ENCODE results near the gene CAMK1D.

DNA sequence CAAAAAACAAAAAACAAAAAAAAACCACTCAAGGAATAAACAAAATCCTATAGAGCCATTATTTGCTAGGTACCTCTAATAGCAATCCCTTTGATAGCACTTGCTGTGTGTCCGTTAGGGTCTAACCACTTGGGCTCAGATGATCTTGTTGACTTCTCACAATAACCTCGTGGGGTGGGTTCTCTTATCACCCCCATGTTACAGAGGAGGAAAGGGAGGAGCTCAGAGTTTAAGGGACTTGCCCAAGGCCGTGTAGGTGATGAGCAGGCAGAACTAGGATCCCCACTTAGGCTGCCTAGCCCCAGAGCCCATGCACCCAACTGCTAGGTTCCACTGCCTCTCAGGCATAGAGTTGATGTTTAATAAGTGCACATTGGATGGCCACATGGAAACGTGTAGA lies 131.1 kb downstream of the CAMK1D start:
- TF ChIP-seq, protein P1, sequence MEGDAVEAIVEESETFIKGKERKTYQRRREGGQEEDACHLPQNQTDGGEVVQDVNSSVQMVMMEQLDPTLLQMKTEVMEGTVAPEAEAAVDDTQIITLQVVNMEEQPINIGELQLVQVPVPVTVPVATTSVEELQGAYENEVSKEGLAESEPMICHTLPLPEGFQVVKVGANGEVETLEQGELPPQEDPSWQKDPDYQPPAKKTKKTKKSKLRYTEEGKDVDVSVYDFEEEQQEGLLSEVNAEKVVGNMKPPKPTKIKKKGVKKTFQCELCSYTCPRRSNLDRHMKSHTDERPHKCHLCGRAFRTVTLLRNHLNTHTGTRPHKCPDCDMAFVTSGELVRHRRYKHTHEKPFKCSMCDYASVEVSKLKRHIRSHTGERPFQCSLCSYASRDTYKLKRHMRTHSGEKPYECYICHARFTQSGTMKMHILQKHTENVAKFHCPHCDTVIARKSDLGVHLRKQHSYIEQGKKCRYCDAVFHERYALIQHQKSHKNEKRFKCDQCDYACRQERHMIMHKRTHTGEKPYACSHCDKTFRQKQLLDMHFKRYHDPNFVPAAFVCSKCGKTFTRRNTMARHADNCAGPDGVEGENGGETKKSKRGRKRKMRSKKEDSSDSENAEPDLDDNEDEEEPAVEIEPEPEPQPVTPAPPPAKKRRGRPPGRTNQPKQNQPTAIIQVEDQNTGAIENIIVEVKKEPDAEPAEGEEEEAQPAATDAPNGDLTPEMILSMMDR (IDR thresholded peaks at IDR 0.05; ENCODE audit: low read depth, low read length): no peak
- TF ChIP-seq MYC (IDR thresholded peaks at IDR 0.05; ENCODE audit: low read depth, low read length) (no peak), POLR2A (IDR thresholded peaks at IDR 0.05; ENCODE audit: extremely low read depth, insufficient read length) (no peak)
- TF ChIP-seq, protein P2, sequence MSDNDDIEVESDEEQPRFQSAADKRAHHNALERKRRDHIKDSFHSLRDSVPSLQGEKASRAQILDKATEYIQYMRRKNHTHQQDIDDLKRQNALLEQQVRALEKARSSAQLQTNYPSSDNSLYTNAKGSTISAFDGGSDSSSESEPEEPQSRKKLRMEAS (IDR thresholded peaks at IDR 0.05; ENCODE audit: low read depth, low read length): no peak

Measured in NB4 (cell line).